HepG2 (cell line): ENCODE data around the gene ERBB4.

Experiments
- CTCF ChIP-seq: sonication (generic); formaldehyde crosslinking; IDR thresholded peaks from 2 replicates; pipeline ENCODE4 v1.5.0; 2020; ENCODE audit warnings: mild to moderate bottlenecking, missing genetic modification reagents, moderate library complexity
- HDAC6 ChIP-seq: fragments of 200-600 bp; sonication (generic); IDR thresholded peaks from 2 replicates; pipeline ENCODE4 v1.7.0; 2017; ENCODE audit warnings: mild to moderate bottlenecking, antibody characterized with exemption, low read length, low read depth
- HMG20B ChIP-seq: conservative IDR thresholded peaks from 2 replicates; pipeline ENCODE4 v1.6.1; 2016; ENCODE audit warnings: missing genetic modification reagents, missing compliant biosample characterization
- ONECUT2 ChIP-seq: sonication (generic); formaldehyde crosslinking; IDR thresholded peaks from 2 replicates; pipeline ENCODE4 v1.4.0; 2020; ENCODE audit warnings: missing genetic modification reagents
- POLR2A ChIP-seq, 2 experiments: IDR thresholded peaks; 2 replicates each; pipeline ENCODE4 v1.6.1; 2011; ENCODE audit warnings: low read depth in 2 of 2, low read length in 2 of 2, mild to moderate bottlenecking in 1 of 2, moderate library complexity in 1 of 2; ENCODE audit not compliant: insufficient read depth in 1 of 2
- PRDM4 ChIP-seq: sonication (generic); formaldehyde crosslinking; IDR thresholded peaks from 2 replicates; pipeline ENCODE4 v1.9.0; 2021; ENCODE audit warnings: missing genetic modification reagents, borderline replicate concordance
- RAD21 ChIP-seq: fragments of 450-650 bp; formaldehyde crosslinking; IDR thresholded peaks from 2 replicates; pipeline ENCODE4 v1.5.0; 2020; ENCODE audit warnings: mild to moderate bottlenecking
- THRA ChIP-seq: sonication (generic); formaldehyde crosslinking; IDR thresholded peaks from 2 replicates; pipeline ENCODE4 v1.4.0; 2020; ENCODE audit warnings: missing genetic modification reagents, borderline replicate concordance
- ZNF354B ChIP-seq: sonication (generic); formaldehyde crosslinking; IDR thresholded peaks from 2 replicates; pipeline ENCODE4 v1.8.0; 2022; ENCODE audit warnings: mild to moderate bottlenecking, missing genetic modification reagents
- ZNF781 ChIP-seq: sonication (generic); formaldehyde crosslinking; IDR thresholded peaks from 2 replicates; pipeline ENCODE4 v1.5.1; 2020; ENCODE audit warnings: borderline replicate concordance, mild to moderate bottlenecking, missing genetic modification reagents; ENCODE audit errors: not compliant biosample characterization
- TF ChIP-seq, protein P1 (sequence below), 2 experiments: IDR thresholded peaks; 2 replicates each; pipeline ENCODE4 v1.6.1; 2011 to 2012; ENCODE audit warnings: low read length in 2 of 2, borderline replicate concordance in 1 of 2, low read depth in 1 of 2, mild to moderate bottlenecking in 1 of 2, moderate library complexity in 1 of 2
- TF ChIP-seq, protein P2 (sequence below): sonication (generic); formaldehyde crosslinking; IDR thresholded peaks from 2 replicates; pipeline ENCODE4 v1.4.0; 2020; ENCODE audit warnings: missing genetic modification reagents, borderline replicate concordance
- TF ChIP-seq, protein P3 (sequence below): sonication (generic); formaldehyde crosslinking; IDR thresholded peaks from 2 replicates; pipeline ENCODE4 v1.8.1; 2023; ENCODE audit warnings: missing genetic modification reagents, mild to moderate bottlenecking, borderline replicate concordance
- TF ChIP-seq, protein P4 (sequence below): sonication (generic); formaldehyde crosslinking; IDR thresholded peaks from 2 replicates; pipeline ENCODE4 v1.8.1; 2023; ENCODE audit warnings: mild to moderate bottlenecking, inconsistent platforms, moderate library complexity, missing genetic modification reagents, borderline replicate concordance

DNA sequence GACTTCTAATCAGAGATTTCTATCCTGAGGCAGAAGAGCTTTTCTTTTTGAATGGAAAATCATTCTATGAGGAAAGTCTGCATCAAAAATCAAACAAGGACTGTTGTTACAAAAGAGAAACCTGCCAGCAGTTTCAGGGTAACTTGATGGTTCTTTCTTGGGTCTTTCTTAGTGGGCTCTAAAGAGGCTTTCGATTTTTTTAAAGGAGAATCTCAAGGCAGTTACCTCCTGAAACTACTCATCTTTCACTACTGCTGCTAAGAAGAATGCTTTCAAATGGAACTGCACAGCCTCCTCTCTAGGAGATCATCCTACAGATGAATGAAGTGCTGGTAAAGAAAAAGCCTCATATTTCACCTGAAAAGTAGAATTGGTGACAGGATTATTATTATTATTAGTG, 272.3 kb downstream of the ERBB4 start:
- TF ChIP-seq, protein P1, sequence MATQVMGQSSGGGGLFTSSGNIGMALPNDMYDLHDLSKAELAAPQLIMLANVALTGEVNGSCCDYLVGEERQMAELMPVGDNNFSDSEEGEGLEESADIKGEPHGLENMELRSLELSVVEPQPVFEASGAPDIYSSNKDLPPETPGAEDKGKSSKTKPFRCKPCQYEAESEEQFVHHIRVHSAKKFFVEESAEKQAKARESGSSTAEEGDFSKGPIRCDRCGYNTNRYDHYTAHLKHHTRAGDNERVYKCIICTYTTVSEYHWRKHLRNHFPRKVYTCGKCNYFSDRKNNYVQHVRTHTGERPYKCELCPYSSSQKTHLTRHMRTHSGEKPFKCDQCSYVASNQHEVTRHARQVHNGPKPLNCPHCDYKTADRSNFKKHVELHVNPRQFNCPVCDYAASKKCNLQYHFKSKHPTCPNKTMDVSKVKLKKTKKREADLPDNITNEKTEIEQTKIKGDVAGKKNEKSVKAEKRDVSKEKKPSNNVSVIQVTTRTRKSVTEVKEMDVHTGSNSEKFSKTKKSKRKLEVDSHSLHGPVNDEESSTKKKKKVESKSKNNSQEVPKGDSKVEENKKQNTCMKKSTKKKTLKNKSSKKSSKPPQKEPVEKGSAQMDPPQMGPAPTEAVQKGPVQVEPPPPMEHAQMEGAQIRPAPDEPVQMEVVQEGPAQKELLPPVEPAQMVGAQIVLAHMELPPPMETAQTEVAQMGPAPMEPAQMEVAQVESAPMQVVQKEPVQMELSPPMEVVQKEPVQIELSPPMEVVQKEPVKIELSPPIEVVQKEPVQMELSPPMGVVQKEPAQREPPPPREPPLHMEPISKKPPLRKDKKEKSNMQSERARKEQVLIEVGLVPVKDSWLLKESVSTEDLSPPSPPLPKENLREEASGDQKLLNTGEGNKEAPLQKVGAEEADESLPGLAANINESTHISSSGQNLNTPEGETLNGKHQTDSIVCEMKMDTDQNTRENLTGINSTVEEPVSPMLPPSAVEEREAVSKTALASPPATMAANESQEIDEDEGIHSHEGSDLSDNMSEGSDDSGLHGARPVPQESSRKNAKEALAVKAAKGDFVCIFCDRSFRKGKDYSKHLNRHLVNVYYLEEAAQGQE (IDR thresholded peaks at IDR 0.05; ENCODE audit: borderline replicate concordance in 1 of 2, low read depth in 1 of 2, low read length in 2 of 2): no peak
- TF ChIP-seq PRDM4 (CRISPR knock-in tag) (no peak), RAD21 (CRISPR knock-in tag) (no peak), POLR2A (IDR thresholded peaks at IDR 0.05; ENCODE audit: insufficient read depth in 1 of 2, low read depth in 2 of 2, low read length in 2 of 2) (no peak), THRA (CRISPR knock-in tag) (no peak), ONECUT2 (no peak), CTCF (CRISPR knock-in tag) (no peak), HDAC6 (no peak), ZNF781 (no peak), ZNF354B (CRISPR knock-in tag) (no peak), HMG20B (no peak)
- TF ChIP-seq, protein P2, sequence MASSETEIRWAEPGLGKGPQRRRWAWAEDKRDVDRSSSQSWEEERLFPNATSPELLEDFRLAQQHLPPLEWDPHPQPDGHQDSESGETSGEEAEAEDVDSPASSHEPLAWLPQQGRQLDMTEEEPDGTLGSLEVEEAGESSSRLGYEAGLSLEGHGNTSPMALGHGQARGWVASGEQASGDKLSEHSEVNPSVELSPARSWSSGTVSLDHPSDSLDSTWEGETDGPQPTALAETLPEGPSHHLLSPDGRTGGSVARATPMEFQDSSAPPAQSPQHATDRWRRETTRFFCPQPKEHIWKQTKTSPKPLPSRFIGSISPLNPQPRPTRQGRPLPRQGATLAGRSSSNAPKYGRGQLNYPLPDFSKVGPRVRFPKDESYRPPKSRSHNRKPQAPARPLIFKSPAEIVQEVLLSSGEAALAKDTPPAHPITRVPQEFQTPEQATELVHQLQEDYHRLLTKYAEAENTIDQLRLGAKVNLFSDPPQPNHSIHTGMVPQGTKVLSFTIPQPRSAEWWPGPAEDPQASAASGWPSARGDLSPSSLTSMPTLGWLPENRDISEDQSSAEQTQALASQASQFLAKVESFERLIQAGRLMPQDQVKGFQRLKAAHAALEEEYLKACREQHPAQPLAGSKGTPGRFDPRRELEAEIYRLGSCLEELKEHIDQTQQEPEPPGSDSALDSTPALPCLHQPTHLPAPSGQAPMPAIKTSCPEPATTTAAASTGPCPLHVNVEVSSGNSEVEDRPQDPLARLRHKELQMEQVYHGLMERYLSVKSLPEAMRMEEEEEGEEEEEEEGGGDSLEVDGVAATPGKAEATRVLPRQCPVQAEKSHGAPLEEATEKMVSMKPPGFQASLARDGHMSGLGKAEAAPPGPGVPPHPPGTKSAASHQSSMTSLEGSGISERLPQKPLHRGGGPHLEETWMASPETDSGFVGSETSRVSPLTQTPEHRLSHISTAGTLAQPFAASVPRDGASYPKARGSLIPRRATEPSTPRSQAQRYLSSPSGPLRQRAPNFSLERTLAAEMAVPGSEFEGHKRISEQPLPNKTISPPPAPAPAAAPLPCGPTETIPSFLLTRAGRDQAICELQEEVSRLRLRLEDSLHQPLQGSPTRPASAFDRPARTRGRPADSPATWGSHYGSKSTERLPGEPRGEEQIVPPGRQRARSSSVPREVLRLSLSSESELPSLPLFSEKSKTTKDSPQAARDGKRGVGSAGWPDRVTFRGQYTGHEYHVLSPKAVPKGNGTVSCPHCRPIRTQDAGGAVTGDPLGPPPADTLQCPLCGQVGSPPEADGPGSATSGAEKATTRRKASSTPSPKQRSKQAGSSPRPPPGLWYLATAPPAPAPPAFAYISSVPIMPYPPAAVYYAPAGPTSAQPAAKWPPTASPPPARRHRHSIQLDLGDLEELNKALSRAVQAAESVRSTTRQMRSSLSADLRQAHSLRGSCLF (CRISPR knock-in tag): no peak
- TF ChIP-seq, protein P3, sequence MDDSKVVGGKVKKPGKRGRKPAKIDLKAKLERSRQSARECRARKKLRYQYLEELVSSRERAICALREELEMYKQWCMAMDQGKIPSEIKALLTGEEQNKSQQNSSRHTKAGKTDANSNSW (CRISPR knock-in tag): no peak
- TF ChIP-seq, protein P4, sequence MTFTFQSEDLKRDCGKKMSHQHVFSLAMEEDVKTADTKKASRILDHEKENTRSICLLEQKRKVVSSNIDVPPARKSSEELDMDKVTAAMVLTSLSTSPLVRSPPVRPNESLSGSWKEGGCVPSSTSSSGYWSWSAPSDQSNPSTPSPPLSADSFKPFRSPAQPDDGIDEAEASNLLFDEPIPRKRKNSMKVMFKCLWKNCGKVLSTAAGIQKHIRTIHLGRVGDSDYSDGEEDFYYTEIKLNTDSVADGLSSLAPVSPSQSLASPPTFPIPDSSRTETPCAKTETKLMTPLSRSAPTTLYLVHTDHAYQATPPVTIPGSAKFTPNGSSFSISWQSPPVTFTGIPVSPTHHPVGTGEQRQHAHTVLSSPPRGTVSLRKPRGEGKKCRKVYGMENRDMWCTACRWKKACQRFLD (CRISPR knock-in tag): no peak
